Endometrial microvascular endothelial cells (primary cell): ENCODE measurements around the gene INO80B. TPM values are rescaled to one million over a fixed set of nuclear protein-coding genes. Genes with fewer than 3 reads are reported as not detected.

Experiments used
- in situ Hi-C: cut with HindIII; loops from 2 replicates; pipeline ENCODE4 v1.10.0; 2017; ENCODE audit warnings: low sequenced_read_pairs, low pct_unique_long_range_greater_than_20kb; ENCODE audit errors: inconsistent ontology term
- total RNA-seq: library from RNA; depleted of rRNA; stranded (reverse); fragments of >200 nt; gene quantifications from one replicate; pipeline ENCODE4 v1.2.3, GENCODE V29; 2015; ENCODE audit errors: inconsistent ontology term

INO80B gene
- total RNA-seq, 1 donor from 2014 or later, result 13.2 TPM

DNA sequence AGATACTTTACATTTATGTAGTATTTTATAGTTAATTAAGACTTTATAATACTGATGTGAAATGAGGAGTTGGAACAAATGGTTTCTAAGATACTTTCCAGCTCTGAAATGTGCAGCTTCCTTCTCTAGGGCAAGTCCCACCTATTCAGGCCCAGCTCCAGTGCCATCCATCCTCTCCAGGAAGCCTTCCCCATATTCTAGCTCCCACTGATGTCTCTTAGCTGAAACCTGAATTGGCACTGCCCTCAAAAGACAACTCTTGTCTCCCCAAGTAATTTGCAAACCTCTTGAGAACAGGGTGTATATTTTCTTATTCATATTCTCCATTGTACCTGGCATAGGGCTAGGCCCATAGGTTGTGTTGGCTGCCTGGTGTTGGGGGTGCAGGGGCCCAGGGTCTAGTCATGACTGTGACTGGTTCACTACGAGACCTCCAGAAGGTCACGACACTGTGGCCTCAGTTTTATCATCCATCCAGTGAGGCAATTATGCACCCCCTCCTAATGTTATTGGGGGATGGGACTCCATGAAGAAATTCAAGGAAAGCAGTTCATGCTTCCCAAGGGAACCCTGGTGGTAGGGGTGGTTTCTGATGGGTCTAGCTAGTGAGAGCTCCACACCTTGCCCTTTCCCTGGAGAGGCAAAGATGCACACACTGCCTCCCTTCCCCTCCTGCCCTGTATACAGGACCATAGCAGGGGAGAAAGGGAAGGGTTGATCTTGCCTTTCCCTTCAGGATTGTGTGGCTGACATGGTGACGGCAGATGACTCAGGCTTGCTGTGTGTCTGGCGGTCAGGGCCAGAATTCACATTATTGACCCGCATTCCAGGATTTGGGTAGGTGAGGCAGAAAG, 30.5 kb upstream of the INO80B start:
- in situ Hi-C loops, result no loop called here

DNA sequence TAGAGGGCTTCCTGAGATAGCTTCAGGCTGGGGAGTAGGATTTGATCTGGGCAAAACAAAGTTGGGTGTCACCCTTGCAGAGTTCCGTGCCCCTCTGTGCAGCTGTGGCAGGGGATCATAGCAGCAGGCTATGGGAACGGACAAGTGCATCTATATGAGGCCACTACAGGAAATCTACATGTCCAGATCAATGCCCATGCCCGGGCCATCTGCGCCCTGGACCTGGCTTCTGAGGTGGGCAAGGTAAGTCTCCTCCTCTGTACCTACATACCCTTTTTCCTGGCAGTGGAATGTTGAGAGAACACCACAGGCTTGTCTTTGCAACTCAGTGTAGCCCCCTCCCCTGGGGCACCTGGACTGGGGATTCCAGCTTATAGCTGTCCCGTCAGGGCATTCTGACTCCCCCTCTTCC, 29.9 kb upstream of the INO80B start:
- in situ Hi-C loops, result no loop called here

DNA sequence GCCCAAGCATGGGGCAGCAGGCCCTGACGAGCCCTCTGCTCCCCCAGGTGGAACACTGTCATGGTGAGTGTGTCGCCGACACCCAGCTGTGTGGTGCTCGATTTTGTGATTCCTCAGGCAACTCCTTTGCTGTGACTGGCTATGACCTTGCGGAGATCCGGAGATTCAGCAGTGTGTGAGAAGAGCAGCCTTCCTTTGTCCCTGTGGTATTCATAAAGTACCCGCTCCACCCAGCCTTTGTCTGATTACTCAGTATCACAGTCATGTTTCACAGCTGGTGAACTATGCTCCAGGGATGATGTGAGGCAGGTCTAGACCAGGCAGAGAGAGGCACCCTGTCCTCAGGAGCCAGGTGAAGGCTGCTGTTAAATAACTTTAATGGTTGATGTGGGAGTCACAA, 29.4 kb upstream of the INO80B start:
- in situ Hi-C loops, result no loop called here

DNA sequence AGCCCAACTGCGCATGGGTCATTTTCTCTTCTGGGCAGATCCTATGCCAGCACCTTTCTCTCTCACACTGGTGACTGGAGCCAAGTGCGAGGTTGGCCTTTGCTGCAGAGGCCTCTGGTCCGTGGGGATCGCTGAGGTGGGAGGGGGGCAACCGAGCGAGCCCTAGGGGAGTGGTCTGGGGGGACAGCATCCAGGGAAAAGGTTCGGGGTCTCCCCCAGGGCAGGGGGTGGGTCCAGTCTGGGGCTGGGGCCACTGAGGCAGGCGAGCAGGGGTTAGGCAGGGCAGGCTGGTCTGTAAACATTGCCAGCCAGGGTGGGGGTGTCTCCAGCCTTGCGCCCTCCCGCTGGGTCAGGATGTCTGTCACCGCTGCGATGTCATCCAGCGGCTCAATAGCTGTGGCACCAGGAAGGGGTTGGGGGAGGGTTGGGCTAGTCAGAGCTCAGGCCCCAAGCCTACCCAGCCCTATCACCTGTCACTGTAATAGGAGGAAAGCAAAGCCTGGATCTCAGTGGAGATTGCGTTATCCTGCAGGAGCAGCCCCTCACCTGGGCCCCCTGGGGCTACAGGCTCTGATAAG, 28.6 kb upstream of the INO80B start:
- in situ Hi-C loops, result no loop called here

DNA sequence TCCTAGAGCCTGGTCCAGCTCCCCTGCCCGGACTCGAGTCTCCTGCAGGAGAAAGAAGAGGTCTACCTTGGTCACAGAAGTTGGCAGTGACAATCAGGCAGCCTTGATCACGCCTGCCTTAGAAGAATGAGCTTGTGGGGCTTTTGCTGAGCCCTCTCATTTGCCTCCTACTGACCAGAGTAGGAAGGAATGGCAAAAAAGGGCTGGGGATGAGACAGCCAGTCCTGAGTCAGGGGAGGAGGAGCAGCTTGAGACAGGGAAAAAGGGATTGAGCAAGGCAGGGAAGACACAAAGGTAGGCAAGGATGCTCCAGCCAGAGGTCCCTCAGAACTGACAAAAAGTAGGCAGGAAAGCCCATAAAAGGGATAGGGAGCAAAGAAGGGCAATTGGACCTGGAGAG, 27.3 kb upstream of the INO80B start:
- in situ Hi-C loops, result no loop called here

DNA sequence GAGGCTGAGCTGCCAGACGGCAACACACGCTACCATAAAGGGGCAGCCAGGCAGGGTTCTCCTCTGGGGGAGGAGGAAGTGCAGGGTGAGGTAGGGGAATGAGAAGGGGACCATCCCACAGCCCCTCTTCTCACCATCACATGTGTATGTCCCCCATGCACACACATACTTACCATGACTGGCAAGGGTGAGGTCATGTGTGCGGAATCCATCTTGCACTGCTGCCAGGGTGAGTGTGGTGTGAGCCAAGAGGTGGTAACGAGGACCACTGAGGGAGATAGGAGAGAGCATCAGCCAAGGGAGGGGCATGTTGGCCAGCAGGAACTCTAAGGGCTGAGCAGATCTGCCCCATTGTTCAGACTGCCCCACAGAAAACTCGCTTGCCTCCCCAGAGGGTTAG, 26.2 kb upstream of the INO80B start:
- in situ Hi-C loops, result no loop called here

DNA sequence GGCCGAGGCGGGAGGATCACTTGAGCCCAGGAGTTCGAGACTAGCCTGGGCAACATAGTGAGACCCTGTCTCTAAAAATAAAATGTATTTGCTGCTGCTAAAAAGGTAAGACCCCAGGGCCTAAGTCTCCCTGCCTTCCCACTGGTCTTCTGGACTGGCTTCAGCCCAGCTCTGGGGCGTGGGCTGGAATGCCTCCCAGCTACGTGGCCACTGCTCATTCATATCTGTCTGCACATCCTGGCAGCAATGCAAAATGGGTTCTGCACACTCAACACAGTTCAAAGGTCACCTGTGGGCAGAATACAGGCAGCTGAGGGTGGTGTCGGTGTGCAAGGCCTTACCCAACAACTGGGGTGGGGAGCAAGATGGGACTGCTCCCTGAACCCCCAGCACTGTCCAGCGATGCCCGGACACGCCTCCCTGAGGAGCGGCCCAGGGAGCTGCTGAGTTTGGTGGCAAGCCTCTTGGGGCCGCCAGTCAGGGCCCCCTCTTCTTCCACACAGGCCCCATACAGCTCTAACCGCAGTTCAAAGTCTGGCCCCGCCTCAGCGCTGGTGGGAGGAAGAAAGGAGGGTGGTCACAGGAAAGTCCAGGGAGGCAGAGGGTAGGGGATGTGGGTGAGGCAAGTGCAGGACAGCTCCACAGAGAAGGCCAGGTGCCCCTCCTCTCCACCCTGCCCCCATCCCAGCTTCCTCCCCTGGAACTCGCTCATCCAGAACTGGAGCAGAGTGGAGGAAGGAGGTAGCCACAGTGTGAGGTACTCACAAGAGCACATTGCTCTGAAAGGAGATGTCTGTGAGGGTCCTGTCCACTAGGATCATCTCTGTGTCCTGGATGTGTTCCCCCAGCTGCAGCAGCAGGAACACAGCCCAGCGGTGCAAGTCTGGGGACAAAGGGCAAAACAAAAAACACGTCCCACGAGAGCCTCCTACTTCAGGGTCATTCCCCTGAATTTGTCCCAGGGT, 25.1 kb upstream of the INO80B start:
- in situ Hi-C loops, result no loop called here

DNA sequence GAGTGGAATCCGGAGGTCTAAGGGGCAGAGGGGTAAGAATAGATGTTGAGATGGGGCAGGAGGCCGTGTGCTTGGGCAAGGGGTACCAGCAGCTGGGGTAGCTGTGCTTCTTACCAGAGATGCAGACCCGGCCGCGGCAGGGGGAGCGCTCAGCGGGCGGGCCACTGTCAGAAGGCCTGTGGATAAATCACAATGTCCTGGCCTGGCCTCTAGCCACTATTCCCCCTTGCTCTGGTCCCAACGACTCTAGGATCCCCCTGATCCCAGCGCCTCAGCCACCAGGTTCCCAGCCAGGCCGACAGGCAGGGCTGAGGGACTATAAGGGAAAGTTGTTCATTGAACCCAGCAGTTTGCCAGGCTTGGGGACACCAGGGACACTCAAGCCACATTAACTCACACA, 24.4 kb upstream of the INO80B start:
- in situ Hi-C loops, result no loop called here

DNA sequence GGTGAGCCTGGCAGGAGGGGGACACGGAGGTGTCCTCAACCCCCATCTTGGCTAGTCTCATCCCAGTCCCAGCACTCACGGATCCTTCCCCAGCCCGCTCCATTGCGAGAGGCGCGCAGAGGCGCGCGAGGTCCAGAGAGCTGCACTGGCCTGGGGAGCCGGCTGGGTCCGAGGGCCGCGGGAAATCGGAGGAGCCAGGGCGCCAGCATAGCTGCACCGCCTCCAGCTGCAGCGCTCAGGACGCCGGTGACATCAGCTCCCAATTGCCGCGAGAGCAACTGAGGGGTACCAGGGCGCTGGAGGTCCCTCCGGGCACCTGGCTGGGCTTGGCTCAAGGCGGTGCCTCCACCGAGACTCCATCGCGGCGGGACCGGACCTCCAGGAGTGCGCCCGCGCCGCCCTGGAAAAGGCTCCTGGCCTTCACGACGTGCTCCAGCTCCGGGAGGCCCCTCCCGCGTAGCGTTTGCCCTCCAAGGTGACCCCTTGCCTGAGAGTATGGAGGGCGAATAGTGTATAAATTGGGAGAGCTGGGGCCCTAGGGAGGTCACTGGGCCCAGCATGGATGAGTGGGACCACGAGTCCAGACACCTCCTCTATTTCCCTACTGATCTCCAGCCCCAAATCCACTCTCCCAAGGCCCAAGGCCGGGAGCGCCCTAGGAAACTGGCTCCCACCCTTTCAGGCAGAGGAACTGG, 18.6 kb upstream of the INO80B start:
- in situ Hi-C loops, result no loop called here

DNA sequence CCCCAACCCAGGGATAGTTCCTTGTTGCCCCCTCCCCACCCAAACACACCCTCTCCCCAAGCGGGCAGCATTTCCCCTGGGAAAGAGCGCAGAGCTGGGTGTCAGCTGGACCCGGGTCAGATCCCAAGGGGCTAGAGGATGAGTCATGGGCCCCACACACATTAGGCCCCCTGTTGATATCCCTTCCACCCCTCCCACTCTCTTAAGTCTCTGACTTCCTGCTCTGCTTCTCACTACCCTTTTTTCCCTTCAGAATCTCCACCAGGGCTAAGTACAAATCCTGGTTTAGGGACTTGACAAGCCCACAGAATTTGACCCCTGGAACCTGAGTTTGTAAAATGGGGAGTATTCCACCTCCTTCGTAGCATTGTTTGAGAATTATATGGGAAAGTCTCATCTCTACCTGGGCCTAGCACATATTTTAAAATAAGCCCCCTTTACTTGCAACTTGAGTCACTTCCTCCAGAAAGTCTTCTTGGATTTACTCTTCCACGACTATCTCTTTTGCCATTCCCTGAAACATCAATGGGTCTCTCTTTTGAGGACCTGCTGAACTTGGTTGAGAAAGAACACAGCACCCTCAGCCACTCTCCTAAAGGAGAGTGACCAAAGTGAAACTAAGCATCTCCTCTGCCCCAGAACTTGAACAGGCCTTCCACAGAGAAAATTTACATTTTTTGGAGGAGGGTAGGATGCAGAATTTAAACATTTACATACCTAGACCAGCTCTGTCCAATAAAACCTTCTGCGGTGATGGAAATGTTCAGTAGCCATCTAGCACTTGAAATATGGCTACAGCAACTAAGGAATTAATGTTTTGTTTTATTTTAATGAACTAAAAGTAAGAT, 17.8 kb upstream of the INO80B start:
- in situ Hi-C loops, result no loop called here

DNA sequence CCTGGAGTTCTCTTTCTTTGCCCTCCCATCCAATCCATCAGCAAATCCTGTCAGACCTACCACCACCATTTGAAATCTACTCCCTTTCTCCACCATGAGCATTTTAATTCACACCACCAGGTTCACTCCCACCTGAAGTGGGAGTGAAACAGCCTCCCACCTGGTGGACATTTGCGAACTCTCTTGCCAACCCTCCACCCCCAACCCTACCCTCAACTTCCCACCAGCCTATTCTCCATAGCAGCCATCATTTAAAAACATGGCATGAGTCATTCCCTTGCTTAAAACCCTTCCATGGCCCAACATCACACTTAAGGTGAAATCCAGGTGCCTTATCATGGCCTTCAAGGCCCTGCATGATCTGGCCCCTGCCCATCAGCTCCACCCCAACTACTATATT, 16.6 kb upstream of the INO80B start:
- in situ Hi-C loops, result no loop called here

DNA sequence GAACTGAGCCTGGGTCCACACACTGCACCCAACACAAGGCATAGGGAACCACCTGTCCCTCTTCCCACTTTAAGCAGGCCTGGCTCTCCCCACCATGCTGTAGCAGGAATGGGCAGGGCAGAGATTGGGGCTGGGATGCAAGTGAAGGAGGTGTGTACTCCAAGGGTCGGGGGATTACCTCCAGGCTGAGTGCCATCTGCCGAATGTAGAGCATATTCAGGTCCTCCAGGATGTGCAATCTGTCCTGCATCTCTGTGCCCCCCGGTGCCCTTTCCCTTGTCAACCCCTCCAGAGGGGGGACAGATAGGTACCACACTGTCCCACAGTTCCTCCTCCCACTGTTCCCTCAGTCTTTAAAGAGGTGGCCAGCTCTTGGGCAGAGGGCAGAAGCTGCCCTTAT, 15.5 kb upstream of the INO80B start:
- in situ Hi-C loops, result no loop called here

DNA sequence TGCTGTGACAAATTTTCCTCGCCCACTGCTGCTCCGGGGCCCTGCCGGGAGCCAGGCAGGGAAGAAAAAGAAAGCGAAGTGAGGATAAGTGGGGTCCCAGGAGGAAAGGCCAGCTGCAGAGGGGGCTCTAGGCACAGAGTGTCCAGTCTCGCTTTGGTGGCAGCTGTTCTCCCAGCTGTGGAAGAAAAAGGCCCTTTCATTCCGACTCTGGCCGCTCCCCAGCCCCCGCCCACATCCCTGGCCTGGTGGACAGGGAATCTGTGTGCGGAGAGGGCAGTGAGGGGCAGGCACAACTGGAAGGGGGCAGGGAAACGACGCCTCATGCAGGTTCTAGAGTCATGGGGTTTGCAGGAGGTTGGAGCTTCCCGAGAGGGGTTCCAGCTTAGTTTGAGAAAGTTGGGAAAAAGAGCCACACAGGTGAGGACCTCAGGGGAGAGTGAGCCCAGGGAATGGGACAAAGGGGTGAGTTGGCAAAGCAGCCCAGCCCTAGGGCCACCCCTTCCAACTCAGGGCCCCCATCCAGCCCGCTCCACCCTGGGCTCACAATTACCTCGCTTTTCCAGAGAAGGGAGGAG, 15.0 kb upstream of the INO80B start:
- in situ Hi-C loops, result no loop called here

DNA sequence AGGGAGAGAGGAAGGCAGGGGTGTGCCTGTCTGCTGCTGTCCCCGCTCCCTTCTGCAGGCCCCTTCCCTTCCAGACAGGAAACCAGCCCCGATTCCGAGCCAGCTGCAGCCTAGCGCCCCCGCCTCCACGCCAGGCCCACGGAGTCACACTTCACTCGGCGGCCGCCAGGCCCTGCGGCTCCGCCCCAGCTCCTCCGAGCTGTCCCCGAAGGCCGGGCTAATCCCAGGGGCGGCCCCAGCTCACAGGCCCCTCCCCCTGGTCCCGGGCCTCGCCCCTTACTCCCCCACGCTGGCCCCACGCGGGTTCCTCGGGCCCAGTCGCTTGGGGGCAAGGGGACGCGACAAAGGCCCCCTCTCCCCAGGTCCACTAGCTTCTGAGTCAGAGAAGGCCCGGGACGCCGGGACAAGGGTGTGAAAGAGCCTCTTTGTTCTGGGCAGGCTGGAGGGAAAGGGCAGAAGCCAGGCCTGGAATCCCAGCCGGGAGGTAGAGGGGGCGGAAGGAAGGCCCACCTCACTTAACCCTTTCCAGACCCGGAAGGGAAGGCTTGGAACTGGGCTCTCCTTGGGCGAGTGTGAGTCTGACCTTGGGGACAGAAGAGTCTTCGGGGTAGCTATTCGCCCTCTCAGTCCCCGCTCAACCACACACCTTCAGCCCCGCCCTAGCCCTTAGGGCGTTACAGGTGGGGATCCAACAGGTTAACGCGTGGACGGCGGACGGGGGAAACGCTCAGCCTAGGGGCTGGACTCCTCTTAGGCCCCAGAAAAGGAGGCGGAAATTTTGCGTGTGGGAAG, 14.3 kb upstream of the INO80B start:
- in situ Hi-C loops, result no loop called here

DNA sequence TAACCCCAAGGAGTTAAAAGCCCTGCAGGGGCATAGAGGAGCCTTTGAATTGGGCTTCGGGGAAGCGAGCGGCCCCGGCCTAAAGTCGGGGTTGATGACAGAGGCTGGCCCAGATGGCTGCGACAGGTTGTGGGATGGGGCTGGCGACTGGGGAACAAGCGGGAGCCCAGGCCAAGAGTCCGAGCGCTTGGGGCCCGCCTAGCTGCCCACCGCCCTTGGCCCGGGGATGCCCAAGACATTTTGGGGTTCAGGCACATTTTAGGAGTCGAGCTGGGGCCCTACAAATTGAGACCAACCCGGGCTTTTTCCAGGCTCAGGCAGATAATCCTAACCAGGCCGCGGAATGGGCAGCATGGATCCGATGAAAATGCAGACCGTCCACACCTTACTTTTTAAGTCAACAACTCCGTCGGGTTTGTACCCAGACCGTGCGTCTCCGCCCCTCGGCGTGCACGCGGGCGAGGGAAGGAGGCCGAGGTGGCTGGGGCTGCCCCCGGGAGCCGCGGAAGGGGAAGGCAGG, 13.7 kb upstream of the INO80B start:
- in situ Hi-C loops, result no loop called here

DNA sequence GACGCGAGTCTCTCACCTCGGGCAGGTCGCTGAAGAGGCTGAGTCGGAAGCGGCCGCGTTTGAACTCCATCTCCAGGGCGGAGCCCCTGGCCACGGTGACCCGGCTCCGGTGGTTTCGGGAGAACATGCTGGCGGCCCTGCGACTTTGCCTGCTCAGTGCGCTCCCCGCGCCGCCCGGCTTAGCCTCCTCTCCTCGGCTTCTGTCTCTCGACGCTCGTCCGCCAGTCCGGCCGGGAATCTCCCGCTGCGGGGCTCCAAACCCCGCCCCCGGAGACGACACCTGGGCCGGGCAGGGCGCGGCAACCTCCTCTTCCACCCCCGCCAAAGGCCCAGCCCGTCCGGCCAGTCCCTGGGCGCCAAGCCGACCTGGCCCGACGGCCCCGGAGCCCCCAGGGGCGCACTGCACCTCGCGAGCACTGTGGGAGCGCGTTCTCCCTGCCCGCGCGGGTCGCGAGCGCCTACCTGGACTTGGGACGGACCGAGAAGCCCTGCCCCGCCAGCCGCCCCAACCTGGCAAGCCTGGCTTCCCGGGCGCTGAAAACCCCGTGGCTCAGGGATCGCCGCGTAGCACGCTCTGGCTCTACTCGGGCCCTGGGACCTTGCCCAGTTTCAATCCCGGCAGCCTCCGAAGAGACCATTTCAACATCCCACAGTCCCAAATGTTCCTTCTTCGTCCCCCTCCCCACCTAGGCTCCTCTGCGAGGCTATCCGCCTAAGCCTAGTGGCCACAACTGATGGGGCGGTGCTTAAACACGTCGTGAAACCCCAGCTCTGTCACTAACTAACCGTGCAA, 13.0 kb upstream of the INO80B start, which contains the start of gene RTKN:
Gene RTKN, minus strand, starts transcription at position 248 of the 793 bp plus-strand sequence. Its CDS starts 121 bp downstream, at position 127.
- in situ Hi-C loops, result no loop called here
